HG03095 (cell line): Measurements from ENCODE around the gene S100PBP.
"Not testable (repeated sequence)": the region's sequence is repeated elsewhere in the genome, so short reads cannot be mapped to it uniquely, and the experiment has no call there.

ENCODE experiments used
- ATAC-seq: cut with Tn5 transposase; IDR thresholded peaks from one replicate; pipeline ENCODE4 v1.9.1; 2021; ENCODE audit warnings: moderate library complexity; ENCODE audit not compliant: unreplicated experiment

S100PBP gene

DNA sequence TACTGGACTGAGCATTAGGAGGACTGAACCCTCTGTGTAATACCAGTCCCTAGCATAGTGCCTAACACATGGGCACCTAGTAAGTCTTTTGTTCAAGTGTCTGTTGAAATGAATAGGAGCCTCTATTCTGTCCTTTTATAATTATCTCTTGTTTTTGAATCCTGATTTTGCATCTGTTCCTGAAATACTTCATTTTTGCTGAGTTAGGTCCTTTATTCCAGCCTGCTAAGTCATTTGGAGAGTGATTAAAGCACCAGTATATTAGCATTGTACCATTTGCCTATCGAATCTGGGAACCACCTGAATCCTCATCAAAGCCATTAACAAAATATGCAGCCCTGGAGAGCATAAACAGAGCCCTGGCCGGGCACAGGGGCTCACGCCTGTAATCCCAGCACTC lies 32.6 kb upstream of the S100PBP start:
- ATAC-seq: no peak

DNA sequence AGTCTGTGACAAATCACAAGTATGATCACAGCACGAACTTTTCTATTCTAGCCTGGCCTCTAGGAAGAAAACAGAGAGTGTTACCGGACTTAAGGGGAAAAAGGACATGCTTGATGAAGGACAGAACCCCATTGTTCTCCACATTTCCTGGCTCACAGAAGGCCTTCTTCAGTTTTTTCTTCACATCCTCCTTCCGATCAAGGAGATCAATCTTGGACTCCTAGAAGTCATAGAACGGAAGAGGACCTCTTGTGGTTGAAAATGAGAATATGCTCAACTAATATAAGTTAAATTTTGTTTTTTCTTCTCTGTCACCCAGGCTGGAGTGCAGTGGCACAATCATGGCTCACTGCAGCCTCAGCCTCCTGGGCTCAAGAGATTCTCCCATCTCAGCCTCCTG lies 30.6 kb upstream of the S100PBP start:
- no peak for ATAC-seq

DNA sequence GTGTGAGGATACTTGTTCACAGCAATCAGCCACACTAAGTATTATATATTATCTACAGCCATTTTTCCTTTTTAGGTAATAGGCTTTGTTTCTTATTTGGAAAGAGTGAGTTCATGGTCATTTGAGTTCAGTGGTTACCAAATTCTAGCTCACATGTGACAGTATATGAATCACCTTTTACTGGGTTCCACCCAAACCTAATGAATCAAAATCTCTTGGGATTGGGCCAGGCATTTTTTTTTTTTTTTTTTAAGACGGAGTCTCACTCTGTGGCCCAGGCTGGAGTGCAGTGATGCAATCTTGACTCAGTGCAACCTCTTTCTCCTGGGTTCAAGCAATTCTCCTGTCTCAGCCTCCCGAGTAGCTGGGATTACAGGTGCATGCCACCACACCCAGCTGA lies 28.1 kb upstream of the S100PBP start:
- not testable (repeated sequence) for ATAC-seq

DNA sequence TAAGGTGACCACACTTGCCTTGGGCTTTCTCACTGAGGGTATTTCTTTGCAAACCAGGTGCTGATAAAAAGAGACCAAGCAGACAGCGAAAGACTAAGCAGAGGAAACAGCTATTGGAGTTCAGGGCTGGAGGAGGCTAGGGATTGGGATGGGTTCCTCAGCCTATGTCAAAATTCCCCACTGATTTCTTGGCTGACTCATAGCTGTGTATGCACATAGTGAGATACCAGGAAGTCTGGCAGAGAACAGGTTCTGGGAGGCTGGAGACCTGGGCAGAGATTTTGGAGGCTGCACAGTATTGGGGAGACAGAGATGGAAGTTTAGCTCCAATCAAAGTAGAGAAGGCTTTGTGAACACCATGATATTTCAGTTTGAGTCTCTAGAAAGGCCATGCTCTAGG lies 25.6 kb upstream of the S100PBP start:
- ATAC-seq: no peak

DNA sequence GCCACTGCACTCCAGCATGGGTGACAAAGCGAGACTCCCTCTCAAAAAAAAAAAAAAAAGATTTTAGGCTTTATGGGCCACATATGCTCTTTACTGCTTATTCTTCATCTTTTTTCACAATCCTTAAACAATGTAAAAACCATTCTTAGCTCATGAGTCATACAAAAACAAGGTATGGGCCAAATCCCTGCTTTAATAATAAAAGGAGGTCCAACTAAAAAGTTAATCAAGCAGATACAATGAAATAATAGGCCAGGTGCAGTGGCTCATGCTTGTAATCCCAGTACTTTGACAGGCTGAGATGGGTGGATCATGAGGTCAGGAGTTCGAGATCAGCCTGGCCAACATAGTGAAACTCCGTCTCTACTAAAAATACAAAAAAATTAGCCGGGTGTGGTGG lies 21.7 kb upstream of the S100PBP start:
- not testable (repeated sequence) for ATAC-seq

DNA sequence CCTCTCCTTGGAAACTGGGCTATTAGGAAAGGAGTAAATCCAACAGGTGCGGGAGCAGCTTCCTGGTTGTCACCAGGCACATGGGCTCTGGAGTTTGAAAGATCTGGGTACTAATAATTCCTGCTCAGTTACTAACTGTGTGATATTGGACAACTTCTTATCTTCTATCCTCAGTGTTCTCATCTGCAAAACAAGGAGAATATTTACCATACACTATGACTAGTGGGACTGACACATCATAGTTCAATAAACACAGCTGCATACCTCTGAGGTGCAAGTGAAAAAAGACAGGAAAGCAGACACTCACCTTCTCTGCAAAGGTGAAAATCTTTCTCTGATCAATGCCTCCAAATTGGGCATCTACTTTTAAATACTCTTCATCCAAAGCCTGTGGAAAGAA lies 20.0 kb upstream of the S100PBP start:
- no peak for ATAC-seq

DNA sequence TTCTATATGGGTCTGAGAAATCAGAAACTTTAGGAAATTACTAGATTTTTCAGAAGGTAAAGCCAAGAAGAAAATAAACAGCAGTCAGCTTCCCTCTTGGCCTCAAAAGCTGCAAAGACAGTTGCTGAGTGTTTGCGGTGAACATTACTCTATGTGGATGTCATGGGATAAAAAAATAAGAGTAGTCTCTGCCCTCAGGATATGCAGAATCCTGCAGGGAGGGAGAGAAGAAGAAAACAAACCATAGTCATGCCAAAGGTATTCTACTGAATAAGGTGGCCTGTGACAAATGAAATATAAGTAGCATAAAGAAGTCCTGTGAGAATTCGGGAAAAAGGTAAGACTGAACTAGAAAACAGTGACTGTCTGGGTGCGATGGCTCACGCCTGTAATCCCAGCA lies 19.3 kb upstream of the S100PBP start:
- no peak for ATAC-seq

DNA sequence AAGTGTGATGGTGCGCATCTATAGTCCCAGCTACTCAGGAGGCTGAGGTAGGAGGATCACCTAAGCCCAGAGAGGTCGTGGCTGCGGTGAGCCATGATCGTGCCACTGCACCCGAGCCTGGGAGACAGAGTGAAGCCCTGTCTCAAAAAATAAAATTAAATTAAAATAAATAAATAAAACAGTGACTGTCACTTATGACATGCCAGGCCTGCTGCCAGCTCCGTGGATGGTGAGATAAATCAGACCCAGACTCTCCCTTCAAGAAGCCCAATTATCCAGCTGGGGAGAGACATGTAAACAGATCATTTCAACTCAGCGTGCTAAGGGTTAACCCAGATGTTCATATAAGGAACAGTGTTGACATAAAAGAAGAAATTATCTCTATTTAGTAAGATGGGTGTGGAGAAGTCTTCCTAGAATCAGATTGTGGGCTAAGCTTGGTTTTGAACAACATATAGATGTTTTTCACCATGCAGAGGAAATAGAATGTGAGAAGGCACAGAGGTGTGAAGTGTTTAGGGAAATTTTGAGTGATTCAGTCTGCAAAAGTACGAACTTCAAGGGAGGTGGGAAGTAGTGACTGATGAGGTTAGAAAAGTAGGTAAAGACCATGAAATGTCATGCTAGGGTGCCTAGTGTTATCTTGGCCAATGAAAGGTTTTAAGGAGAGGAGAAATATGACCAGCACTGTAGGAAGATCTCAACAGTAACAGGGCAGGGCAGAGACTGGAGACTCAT lies 18.6 kb upstream of the S100PBP start:
- ATAC-seq: no peak

DNA sequence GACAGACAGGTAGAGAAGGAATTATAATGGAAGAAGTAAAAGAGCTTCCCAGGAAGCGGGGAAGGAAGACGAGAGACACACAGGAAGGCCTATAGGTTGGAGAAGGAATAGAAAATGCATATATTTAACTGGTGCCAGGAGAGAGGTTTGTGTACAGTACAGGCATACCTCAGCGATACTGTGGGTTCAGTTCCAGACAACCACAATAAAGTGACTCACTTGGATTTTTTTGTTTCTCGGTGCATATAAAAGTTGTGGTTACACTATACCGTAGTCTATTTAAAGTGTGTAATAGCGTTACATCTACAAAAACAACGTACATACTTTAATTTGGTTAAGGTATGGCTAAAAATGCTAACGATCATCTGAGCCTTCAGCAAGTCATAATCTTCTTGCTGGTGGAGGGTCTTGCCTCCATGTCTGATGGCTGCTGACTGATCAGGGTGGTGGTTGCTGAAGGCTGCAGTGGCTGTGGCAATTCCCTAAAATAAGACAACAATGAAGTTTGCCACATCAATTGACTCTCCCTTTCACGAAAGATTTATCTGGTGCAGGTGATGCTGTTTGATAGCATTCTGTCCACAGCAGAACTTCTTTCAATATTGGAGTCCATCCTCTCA lies 16.2 kb upstream of the S100PBP start:
- no peak for ATAC-seq

DNA sequence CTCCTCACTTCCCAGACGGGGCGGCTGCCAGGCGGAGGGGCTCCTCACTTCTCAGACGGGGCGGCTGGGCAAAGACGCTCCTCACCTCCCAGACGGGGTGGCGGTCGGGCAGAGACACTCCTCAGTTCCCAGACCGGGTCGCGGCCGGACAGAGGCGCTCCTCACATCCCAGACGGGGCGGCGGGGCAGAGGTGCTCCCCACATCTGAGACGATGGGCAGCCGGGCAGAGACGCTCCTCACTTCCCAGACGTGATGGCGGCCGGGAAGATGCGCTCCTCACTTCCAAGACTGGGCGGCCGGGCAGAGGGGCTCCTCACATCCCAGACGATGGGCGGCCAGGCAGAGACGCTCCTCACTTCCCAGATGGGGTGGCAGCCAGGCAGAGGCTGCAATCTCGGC lies 13.0 kb upstream of the S100PBP start:
- ATAC-seq: not testable (repeated sequence)

DNA sequence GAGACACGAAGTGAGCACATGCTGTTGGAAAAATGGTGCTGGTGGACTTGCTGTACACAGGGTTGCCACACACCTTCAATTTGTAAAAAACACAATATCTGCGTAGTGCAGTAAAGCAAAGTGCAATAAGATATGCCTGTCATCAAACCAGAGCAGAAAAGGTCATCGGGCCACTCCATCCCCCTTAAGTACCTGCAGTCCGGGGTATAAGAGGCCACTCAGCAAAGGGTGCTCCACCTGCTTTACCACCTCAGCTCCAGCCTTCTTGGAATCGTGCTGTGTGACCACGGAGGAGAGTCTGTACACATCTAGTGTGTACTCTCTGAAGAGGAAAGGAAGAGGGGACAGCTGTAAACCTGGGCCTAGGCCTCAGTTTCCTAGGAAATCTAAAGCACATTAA lies 11.2 kb upstream of the S100PBP start:
- ATAC-seq: no peak

DNA sequence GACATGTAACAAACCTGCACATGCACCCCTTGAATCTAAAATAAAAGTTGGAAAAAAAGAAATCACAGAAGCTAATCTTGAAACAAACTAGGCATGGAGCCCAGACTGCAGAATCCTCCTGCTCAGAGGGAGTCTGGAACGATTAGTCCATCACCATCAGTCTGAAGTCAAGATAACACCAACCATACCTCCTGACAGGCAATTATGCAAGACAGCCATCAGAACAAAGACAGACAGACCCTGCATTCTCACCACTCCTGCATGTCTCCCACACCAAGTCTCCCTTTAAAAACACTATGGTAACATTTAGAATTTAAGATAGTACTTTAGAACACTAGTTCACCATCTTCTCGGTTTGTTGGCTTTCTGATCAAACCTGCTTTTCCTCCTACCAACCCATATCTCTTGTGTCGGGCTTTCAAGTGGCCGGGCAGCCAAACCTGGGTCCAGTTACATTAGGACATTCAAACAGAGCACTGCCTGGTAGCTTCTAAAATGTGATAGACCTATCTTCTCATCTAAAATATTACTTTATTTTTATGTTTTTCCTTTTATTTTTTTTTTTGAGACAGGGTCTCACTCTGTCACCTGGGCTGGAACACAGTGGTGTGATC lies 10.4 kb upstream of the S100PBP start:
- ATAC-seq: no peak

DNA sequence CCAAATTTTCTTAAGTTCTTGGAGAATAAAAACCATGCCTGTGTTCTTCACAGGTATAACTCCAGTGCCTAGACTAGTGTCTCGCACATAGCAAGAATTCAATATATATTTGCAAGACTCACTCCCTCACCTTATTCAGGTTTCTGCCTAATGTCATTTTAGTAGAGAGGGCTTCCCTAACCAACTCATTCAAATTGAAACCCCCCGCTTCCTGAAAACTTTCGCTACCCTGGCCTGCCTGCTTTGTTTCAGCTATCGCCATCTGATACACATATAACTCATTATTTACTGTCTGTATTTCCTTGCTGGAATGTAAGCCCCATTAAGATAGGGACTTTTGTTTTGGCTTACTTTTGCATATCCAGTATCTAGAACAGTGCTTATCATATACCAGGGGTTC lies 8.9 kb upstream of the S100PBP start:
- no peak for ATAC-seq

DNA sequence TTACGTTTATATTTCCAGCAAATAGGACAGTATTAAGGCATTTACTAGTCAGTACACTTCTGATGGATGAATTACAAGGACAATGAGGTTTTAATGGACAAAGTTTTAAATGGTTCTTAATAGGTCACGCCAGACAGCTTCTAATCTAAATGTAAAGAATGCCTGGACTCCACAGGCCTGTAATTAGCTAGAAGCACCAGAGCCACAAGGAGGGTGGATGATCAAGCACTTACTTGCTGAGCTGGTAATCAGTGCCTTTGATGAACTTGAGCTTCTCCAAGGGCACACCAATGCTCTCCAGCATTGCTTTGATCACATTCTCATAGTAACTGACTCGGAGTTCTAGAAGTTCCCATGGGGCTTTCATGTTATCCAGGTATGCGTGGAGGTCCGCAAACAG lies 7.1 kb upstream of the S100PBP start:
- no peak for ATAC-seq

DNA sequence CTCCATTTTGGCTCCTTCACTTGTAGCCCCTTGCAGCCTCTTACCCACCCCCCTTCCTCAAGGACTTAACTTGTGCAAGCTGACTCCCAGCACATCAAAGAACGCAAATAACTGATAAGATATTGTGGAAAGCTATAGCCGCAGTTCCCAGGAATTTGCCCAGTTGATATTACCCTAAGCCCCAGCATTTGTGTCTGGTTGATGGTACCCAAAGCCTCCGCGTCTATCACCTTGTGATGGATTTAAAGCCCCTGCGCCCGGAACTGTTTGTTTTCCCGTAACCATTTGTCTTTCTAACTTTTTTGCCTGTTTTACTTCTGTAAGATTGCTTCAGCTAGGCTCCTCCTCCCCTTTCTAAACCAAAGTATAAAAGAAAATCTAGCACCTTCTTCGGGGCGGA lies 6.2 kb upstream of the S100PBP start:
- no peak for ATAC-seq

DNA sequence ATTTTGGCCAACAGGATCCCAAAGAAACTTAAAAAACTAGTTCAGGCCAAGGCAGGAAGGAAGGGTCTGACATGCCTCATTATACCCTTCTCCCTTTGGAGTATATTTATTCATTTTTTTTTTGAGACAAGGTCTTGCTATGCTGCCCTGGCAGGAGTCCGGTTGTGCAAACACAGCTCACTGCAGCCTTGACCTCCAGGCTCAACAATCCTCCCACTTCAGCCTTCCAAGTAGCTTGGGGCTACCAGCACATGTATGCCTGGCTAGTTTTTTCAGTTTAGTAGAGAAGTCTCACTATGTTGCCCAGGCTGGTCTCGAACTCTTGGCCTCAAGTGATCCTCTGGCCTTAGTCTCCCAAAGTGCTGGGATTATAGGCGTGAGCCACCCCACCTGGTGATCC lies 5.5 kb upstream of the S100PBP start:
- no peak for ATAC-seq

DNA sequence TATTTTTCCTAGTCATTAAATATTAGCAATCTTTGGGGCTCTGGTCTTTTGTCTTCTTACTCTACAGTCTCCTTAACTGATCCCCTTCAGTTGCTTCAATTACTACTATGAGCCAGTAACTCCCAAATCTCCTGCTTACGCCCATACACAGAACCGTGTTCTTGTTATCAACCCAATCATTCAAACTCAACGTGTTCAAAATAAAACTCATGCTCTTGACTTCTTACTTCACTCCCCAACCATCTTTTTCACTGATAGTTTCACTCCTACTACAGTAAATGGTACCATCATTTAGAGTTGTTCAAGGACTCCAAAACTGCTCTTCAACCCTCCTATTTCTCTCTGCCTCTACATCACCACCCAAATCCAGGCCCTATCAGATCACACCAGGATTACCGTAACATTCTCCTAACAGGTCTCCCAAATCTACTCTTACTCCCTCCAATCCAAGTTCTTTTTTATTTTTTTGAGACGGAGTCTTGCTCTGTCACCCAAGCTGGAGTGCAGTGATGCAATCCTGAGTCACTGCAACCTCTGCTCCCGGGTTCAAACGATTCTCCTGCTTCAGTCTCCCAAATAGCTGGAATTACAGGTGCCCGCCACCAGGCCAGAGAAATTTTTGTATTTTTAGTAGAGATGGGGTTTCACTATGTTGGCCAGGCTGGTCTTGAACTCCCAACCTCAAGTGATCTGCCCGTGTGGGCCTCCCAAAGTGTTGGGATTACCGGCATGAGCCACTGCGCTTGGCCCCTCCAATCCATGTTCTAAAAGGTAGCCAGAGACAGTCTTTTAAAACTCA lies 3.3 kb upstream of the S100PBP start:
- no peak for ATAC-seq

DNA sequence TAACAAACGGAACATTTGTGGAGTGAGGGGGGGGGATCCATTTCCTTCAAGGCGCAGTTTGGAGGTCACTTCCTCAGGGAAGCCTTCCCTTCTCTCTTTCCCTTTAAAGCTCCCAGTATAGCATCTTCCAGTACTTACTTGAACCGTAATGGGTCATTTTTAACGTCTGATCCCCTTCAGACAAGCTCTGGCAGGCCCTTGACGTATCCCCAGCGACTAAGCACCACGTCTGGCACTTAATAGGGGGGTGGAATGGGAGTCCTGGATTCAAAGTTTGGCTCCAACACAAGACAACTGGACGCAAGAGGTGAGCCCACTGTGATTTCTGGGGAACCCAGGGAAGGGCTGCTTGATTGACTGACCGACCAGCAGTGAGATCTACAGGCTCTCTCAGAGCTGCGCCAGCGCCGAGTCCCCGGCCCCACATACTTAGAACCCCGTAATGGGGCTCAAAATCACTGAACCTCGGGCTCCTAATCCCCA lies 736 bp upstream of the S100PBP start:
- no peak for ATAC-seq

DNA sequence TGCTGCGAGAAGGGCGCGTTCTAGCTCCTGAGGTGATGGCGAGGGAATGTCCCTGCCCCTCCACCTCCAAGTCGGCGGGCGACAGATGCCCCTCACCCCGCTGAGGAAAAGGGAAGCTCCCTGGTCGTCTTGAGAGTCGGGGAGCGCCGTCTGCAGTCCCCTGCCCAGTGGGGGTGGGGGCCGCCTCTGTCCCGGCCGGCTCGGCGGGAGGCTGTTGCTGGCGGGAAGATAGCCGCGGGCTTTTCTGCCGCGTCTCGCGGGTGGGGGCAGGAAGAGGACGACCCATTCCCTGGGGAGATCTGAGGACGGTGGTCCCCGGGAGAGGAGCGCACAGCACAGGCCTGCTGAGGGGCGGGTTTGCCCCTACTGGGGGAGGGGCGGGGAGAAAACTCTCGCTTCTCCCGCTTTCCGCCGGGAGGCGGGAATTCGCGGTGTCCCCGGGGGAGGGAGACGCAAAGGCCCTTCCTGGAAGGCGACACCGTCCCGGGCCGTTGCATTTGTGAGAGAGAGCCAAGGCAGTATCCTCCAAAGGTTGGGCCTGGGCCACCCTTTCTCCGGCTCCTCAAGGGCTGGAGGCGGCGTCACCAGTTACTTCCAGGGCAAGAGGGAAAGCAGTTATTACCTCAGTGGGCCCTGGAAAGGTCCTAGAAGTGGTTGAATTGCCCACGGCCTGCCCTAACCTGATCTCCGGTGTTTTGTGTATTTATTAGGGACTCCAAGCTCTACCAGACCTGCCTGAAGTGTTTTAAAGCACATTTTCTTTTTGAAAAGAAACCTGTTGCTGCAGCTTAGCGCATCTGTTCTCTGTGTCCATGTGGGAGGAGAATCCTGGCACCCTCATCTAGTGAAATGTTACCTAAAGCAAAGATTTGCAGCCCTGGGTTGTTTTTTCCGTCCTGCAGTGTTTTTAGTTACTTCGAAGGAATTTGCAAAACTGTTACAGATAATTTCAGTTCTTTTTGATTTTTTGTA lies 648 bp downstream of the S100PBP start:
- no peak for ATAC-seq

DNA sequence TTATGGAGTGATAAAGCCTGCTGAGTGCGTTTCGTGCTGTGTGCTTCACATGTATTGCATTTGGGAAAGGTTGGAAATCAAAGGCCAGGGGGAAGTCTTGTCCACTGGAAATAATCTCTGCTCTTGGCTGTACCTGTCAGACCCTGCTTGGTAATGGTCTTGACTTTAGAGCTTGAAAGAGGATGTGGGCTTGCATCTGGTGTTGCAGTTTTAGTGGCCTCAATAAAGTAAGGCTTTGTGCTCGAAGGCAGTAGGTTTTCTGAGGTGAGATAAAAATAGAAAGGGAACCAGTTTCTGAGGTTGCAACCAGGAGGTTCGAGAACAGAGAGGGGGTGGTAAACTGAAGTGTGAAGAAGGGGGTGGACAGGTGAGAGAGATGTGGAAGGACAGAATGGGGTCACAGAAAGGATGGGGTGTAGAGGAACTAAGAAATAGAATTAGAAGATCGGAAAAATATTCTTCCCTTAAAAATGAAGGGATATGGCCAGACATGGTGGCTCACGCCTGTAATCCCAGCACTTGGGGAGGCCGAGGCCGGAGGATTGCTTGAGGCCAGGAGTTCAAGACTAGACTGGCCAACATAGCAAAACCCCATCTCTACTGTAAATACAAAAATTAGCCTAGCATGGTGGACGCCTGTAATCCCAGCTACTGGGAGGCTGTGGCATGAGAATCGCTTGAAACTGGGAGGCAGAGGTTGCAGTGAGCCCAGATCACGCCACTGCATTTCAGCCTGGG lies 1.5 kb downstream of the S100PBP start:
- ATAC-seq: peak; percentile 37
